CD8-positive, alpha-beta memory T cell (primary cell): ENCODE data around the gene ICAM2. TPM values are rescaled to one million over a fixed set of nuclear protein-coding genes. Genes with fewer than 3 reads are reported as not detected.

Experiments used
- CTCF ChIA-PET: fragments of 350-600 bp; sonication (Branson Sonifier 250); formaldehyde crosslinking; loops from one replicate; lab custom pipeline; 2021; ENCODE audit warnings: antibody characterized with exemption; lab: Charles Lee
- POLR2A ChIA-PET: fragments of 350-600 bp; sonication (Branson Sonifier 250); formaldehyde crosslinking; loops from one replicate; lab custom pipeline; 2021; ENCODE audit warnings: antibody characterized with exemption; lab: Charles Lee
- DNase-seq, 5 donors: peaks; one replicate each; pipeline versions ENCODE4 v3.0.0 to v3.0.0-alpha.2; 2020 to 2022; ENCODE audit warnings: mixed read lengths in 1 of 5
- H3K27ac ChIP-seq: one replicate; pipeline ENCODE4 v1.7.0; 2013; ENCODE audit warnings: low read depth, mild to moderate bottlenecking, low read length, moderate library complexity
- H3K27me3 ChIP-seq: 2 replicates; pipeline ENCODE4 v1.7.0; 2013; ENCODE audit warnings: low read length, mild to moderate bottlenecking; ENCODE audit not compliant: insufficient read depth, poor library complexity, severe bottlenecking
- H3K36me3 ChIP-seq: 2 replicates; pipeline ENCODE4 v1.7.0; 2013; ENCODE audit warnings: mild to moderate bottlenecking, low read length, moderate library complexity; ENCODE audit not compliant: insufficient read depth
- H3K4me1 ChIP-seq: 2 replicates; pipeline ENCODE4 v1.7.0; 2013; ENCODE audit warnings: mild to moderate bottlenecking, low read length, moderate library complexity; ENCODE audit not compliant: insufficient read depth
- H3K4me3 ChIP-seq: 2 replicates; pipeline ENCODE4 v1.7.0; 2013; ENCODE audit warnings: mild to moderate bottlenecking, low read length
- H3K9me3 ChIP-seq: 2 replicates; pipeline ENCODE4 v1.7.0; 2013; ENCODE audit warnings: mild to moderate bottlenecking, low read length
- H3K27ac Mint-ChIP-seq, 8 donors: one replicate each; pipeline ENCODE4 v1.8.0; 2020 to 2021; ENCODE audit warnings: mixed read lengths in 8 of 8, mild to moderate bottlenecking in 6 of 8, inconsistent platforms in 3 of 8, moderate library complexity in 3 of 8
- H3K27me3 Mint-ChIP-seq, 2 donors: one replicate each; pipeline ENCODE4 v1.8.0; 2020 to 2021; ENCODE audit warnings: mixed read lengths in 2 of 2, mild to moderate bottlenecking in 1 of 2, moderate library complexity in 1 of 2
- H3K36me3 Mint-ChIP-seq, 3 donors: one replicate each; pipeline ENCODE4 v1.8.0; 2020 to 2021; ENCODE audit warnings: mixed read lengths in 3 of 3, inconsistent platforms in 1 of 3, mild to moderate bottlenecking in 1 of 3
- H3K4me1 Mint-ChIP-seq, 3 donors: one replicate each; pipeline ENCODE4 v1.8.0; 2020 to 2021; ENCODE audit warnings: mixed read lengths in 3 of 3, inconsistent platforms in 1 of 3, mild to moderate bottlenecking in 1 of 3
- H3K4me3 Mint-ChIP-seq, 7 donors: one replicate each; pipeline ENCODE4 v1.8.0; 2020 to 2021; ENCODE audit warnings: mixed read lengths in 7 of 7, mild to moderate bottlenecking in 6 of 7, moderate library complexity in 4 of 7, inconsistent platforms in 2 of 7
- H3K9me3 Mint-ChIP-seq, 5 donors: one replicate each; pipeline ENCODE4 v1.8.0; 2020 to 2022; ENCODE audit warnings: mixed read lengths in 5 of 5, mild to moderate bottlenecking in 3 of 5, moderate library complexity in 2 of 5, inconsistent platforms in 1 of 5
- polyA plus RNA-seq: library from polyadenylated mRNA; unstranded; fragments of 300-500 nt; fragmentation: Illumina TruSeq; gene quantifications from one replicate; pipeline ENCODE4 v1.2.3, GENCODE V29; 2021
- total RNA-seq, 2 experiments: library from RNA; stranded (reverse); gene quantifications; one replicate each; pipeline ENCODE4 v1.2.3, GENCODE V29; 2021

ICAM2 gene
- total and polyA plus RNA-seq, 3 experiments from 2014 or later = 77.4 to 301 (median 80.7) TPM

DNA sequence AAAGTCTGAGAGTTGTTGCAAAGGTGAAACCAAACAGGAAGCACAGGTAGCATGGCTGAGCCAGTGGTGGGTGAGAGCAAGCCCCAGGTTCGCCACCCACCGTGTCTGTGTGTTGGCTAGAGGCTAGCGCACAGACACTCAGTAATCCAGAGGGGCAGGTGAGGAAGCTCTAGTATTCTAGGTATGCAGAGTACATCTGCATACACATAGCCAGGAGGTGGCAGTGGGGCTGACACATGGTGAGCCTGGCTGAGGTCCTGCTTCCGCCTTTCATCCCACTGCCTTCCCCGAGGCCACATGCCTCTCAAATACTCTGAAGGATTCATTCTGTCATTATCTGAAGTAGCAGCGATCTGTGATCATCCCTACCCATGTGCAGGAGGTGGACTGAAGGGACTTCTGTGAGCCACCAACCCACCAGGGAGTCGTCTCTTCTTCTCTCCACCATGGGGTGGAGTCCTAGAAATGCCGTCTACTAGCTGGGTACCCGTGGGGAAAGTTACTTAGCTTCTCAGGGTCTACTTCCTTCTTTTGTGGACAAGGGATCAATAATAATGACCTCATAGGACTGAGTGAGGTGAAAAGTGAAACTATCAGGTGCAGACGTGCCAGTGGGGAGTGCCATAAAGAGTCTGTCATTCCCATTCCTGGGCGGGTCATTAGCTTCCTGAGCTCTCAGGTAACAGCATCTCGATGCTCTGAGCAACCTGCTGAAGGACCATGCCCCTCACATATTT is 36.0 kb upstream of the ICAM2 start:
- no peak for DNase-seq
- CTCF ChIA-PET = interaction anchor here (0.9 to 2.6 kb wide), 8 partner anchors 14 to 77 kb away, joined by 3 to 16 read pairs (median 4); partner anchors contain the start of gene ICAM2
- Histone ChIP-seq H3K36me3 (peaks cover 39% of the 10 kb centered on the region), H3K27ac (no peak overlapping the region), H3K4me3 (no peak overlapping the region), H3K4me1 (peaks cover 57% of the 10 kb centered on the region), H3K9me3 (no peaks in the 10 kb centered on the region), H3K27me3 (no peaks in the 10 kb centered on the region)
- Mint-ChIP-seq H3K4me3 (peak overlapping the region; percentile 0 to 67 (median 45)), H3K27ac (peak overlapping the region; percentile 82 to 96 (median 90)), H3K36me3 (peaks cover 36 to 94% (median 40%) of the 10 kb centered on the region in 3 donors), H3K4me1 (peaks cover 62 to 84% (median 83%) of the 10 kb centered on the region in 3 donors), H3K9me3 (no peaks in the 10 kb centered on the region), H3K27me3 (no peaks in the 10 kb centered on the region)
- POLR2A ChIA-PET = interaction anchor here (0.5 to 1.2 kb wide), 2 partner anchors 18 to 113 kb away, joined by 3 to 4 read pairs; no protein-coding TSS in a partner anchor

DNA sequence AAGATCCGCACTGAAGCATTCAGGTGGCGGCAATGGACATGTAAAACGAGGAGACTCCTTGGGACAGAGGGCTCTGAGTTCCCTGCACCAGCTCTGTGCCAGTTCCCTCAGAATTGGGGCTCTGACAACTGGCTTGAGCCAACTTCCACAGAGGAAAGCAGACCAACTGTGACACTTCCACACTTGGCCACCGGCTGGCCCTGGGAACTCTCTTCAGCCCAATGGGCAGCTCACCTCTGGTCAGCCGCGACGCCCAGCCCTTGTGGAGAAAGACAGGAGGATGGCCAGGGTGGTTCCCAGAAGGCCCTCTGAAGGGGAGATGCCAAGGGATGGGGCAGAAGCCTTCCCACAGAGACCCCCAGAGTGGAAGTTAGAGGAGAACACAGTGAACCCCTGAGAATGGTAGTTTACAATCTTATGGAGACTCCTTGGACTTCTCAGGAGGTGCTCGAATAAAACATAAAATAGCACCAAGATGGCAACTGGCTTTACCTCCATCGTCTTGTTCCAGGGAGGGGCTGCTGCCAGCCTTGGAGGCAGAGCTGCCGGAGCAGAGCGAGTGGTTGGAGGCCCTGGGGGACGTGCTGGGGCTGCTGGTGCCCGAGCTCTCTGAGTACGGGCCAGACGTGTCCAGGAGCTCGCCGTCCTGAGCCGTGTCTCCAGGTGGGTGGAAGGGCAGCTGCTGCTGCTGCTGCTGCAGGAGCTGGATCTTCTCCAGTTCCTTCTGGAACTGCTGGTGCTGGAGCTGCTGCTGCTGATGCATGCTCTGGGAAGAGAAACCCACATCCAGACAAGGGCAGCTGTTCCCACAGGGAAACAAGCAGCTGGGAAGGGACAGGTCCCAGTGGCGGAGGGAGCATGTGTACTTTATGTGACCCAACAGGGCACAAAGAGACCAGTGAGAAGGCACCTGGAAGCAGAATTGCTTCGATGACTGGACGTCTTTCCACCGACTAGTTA is 35.0 kb upstream of the ICAM2 start:
- H3K27me3 ChIP-seq = no peaks in the 10 kb centered on the region
- POLR2A ChIA-PET = interaction anchor here (0.5 kb wide), 1 partner anchor 113 kb away, joined by 4 read pairs; no protein-coding TSS in a partner anchor
- CTCF ChIA-PET = interaction anchor here (0.7 to 2.6 kb wide), 9 partner anchors 8 to 136 kb away, joined by 3 to 16 read pairs (median 4); no protein-coding TSS in a partner anchor
- Mint-ChIP-seq H3K36me3 (peaks cover 38 to 95% (median 41%) of the 10 kb centered on the region in 3 donors), H3K4me3 (peak overlapping the region in 4 of 7 donors; percentile 0 to 55 (median 28)), H3K9me3 (no peaks in the 10 kb centered on the region), H3K27ac (peak overlapping the region; percentile 82 to 96 (median 90)), H3K4me1 (peaks cover 62 to 84% (median 83%) of the 10 kb centered on the region in 3 donors), H3K27me3 (no peaks in the 10 kb centered on the region)
- peaks cover 40% of the 10 kb centered on the region for H3K36me3 ChIP-seq
- peaks cover 57% of the 10 kb centered on the region for H3K4me1 ChIP-seq
- H3K4me3 ChIP-seq = no peak overlapping the region
- DNase-seq = no peak
- no peaks in the 10 kb centered on the region for H3K9me3 ChIP-seq
- no peak overlapping the region for H3K27ac ChIP-seq

DNA sequence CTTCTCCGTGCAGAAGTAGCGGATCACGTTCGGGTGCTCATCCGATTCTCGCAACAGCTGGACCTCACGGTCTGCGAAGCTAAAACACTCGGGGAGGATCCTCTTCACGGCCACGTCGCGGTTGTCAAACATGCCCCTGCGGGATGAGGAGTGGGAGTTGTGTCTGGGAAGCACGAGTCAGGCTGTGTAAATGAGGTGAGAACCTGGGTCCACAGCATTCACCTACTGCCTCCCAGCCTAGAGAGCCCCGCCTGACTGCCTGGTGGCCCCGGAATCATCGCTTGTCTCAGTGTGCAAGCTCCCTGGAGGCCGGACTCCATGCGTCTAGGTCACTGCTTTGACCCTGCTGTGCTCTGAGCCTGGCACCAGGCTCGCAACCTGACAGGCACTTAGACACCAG is 33.9 kb upstream of the ICAM2 start:
- Mint-ChIP-seq H3K4me1 (peaks cover 62 to 84% (median 84%) of the 10 kb centered on the region in 3 donors), H3K9me3 (no peaks in the 10 kb centered on the region), H3K4me3 (no peak overlapping the region), H3K27ac (peak overlapping the region in 5 of 8 donors; percentile 37 to 88 (median 72)), H3K36me3 (peaks cover 34 to 95% (median 34%) of the 10 kb centered on the region in 3 donors), H3K27me3 (no peaks in the 10 kb centered on the region)
- ChIA-PET CTCF (interaction anchor here (0.8 to 2.4 kb wide), 5 partner anchors 10 to 80 kb away, joined by 3 to 6 read pairs (median 3); no protein-coding TSS in a partner anchor), POLR2A (no interaction called here)
- Histone ChIP-seq H3K36me3 (peaks cover 39% of the 10 kb centered on the region), H3K27ac (no peak overlapping the region), H3K4me3 (no peak overlapping the region), H3K4me1 (peaks cover 61% of the 10 kb centered on the region), H3K27me3 (no peaks in the 10 kb centered on the region), H3K9me3 (no peaks in the 10 kb centered on the region)
- DNase-seq = no peak

DNA sequence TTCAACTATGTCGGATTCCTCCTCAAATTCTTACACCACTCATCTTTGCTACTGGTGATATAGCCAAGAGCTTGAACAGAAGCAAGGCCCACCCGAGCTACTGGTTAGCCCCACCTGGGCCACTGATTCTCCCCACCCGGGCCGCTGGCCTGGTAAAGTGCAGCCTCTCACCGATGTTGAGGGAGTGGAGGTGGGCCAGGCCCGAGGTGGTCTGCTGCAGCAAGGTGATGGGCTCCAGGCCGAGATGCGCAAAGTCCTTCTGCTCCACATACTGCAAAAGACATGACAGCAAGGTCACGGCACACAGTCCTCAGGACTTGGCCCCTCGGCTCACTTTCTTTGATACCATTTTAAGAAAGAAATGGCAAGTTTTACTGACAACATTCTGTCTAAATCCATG is 32.7 kb upstream of the ICAM2 start:
- Mint-ChIP-seq H3K27me3 (no peaks in the 10 kb centered on the region), H3K36me3 (peaks cover 26 to 92% (median 34%) of the 10 kb centered on the region in 3 donors), H3K4me1 (peaks cover 58 to 83% (median 80%) of the 10 kb centered on the region in 3 donors), H3K27ac (peak overlapping the region; percentile 48 to 91 (median 75)), H3K4me3 (no peak overlapping the region), H3K9me3 (no peaks in the 10 kb centered on the region)
- H3K27ac ChIP-seq = no peak overlapping the region
- H3K27me3 ChIP-seq = no peaks in the 10 kb centered on the region
- H3K4me1 ChIP-seq = peaks cover 64% of the 10 kb centered on the region
- H3K36me3 ChIP-seq = peaks cover 37% of the 10 kb centered on the region
- no peaks in the 10 kb centered on the region for H3K9me3 ChIP-seq
- no peak for DNase-seq
- ChIA-PET POLR2A (interaction anchor here (0.5 to 0.7 kb wide), 2 partner anchors 8 to 38 kb away, joined by 3 to 4 read pairs; no protein-coding TSS in a partner anchor), CTCF (interaction anchor here (1.2 to 2.4 kb wide), 3 partner anchors 11 to 81 kb away, joined by 4 to 6 read pairs (median 6); partner anchors contain the start of gene ERN1)
- H3K4me3 ChIP-seq = no peak overlapping the region

DNA sequence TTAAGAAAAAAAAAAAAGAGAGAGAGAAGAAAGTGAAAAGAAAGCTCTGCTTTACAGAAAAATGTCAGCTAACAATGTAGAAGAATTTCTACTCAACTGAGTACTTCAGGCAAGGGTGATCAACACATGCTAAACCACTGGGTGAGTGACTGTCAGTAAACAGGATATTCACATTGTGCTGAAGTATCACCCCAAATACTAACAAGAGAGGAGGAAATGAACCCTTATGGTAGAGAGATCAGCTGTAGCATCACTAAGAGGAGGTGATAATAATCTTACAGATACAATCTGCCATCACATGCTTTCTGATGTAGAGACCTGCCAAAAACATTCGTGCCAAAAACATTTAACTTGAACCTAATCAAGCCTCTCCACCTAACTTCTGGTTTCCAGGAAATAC is 30.7 kb upstream of the ICAM2 start:
- Mint-ChIP-seq H3K9me3 (no peaks in the 10 kb centered on the region), H3K36me3 (peaks cover 31 to 93% (median 46%) of the 10 kb centered on the region in 3 donors), H3K4me3 (peak overlapping the region in 6 of 7 donors; percentile 21 to 84 (median 70)), H3K27me3 (no peaks in the 10 kb centered on the region), H3K27ac (peak overlapping the region; percentile 61 to 96 (median 92)), H3K4me1 (peaks cover 47 to 65% (median 60%) of the 10 kb centered on the region in 3 donors)
- no peaks in the 10 kb centered on the region for H3K9me3 ChIP-seq
- H3K27me3 ChIP-seq = no peaks in the 10 kb centered on the region
- ChIA-PET CTCF (interaction anchor here (1.2 to 5.5 kb wide), 13 partner anchors 10 to 132 kb away, joined by 3 to 33 read pairs (median 10); partner anchors contain the start of genes ERN1, GH1 and ICAM2), POLR2A (interaction anchor here (0.6 to 2.5 kb wide), 16 partner anchors 8 to 96 kb away, joined by 3 to 18 read pairs (median 4); partner anchors contain the start of genes ERN1 and ICAM2)
- peak overlapping the region; percentile 38 for H3K27ac ChIP-seq
- peaks cover 46% of the 10 kb centered on the region for H3K36me3 ChIP-seq
- H3K4me3 ChIP-seq = peak overlapping the region; percentile 35
- peak in 2 of 5 donors; percentile 53 to 66 for DNase-seq
- H3K4me1 ChIP-seq = peaks cover 45% of the 10 kb centered on the region

DNA sequence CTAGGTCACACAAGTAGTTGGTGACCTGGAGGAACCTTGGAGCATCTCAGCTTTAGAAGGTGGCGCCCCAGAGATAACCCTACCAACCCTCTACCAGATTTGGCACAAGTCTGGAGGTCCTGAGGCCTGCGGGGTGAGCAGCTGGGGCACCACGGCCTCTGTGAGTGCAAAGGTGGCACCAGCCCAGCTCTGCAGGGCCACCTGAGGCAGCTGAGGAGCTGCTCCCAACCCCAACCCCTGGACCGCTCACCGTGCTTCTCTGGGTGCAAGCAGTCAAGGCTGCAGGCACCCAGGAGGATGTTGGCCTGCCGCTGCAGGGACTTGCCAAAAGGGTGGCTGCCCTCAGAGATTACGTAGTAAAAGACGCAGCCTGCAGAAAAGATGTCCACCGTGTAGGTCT is 28.4 kb upstream of the ICAM2 start:
- Mint-ChIP-seq H3K27me3 (no peaks in the 10 kb centered on the region), H3K36me3 (peaks cover 41 to 93% (median 52%) of the 10 kb centered on the region in 3 donors), H3K27ac (peak overlapping the region in 7 of 8 donors; percentile 32 to 96 (median 79)), H3K4me3 (peak overlapping the region in 2 of 7 donors; percentile 15 to 29), H3K9me3 (no peaks in the 10 kb centered on the region), H3K4me1 (peaks cover 41 to 67% (median 59%) of the 10 kb centered on the region in 3 donors)
- H3K9me3 ChIP-seq = no peaks in the 10 kb centered on the region
- ChIA-PET CTCF (interaction anchor here (2.5 to 5.5 kb wide), 5 partner anchors 19 to 129 kb away, joined by 12 to 33 read pairs (median 26); partner anchors contain the start of genes ERN1 and GH1), POLR2A (no interaction called here)
- H3K27ac ChIP-seq = no peak overlapping the region
- H3K4me1 ChIP-seq = peaks cover 36% of the 10 kb centered on the region
- H3K27me3 ChIP-seq = no peaks in the 10 kb centered on the region
- no peak overlapping the region for H3K4me3 ChIP-seq
- H3K36me3 ChIP-seq = peaks cover 70% of the 10 kb centered on the region
- DNase-seq = no peak

DNA sequence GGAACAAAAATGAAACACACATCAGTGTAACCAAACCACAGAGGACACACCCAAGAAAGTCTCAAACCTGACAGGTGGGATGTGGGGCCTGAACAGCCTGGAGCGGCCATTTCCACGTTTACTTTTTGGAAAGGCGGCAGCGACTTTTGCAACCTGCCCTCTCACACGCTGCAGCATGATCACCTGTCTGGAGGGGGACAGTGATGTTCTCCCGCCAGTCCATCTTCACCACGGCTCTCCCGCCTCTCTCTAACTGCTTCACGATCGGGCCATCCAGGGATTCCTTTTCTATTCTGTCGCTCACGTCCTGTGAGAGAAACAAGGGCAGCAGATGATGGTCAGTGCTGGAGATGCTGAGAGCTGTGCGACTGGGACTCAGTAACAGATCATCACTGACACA is 24.7 kb upstream of the ICAM2 start:
- H3K36me3 Mint-ChIP-seq = peaks cover 37 to 89% (median 47%) of the 10 kb centered on the region in 3 donors
- peaks cover 12% of the 10 kb centered on the region for H3K4me1 ChIP-seq
- peaks cover 63% of the 10 kb centered on the region for H3K36me3 ChIP-seq
- ChIA-PET POLR2A (no interaction called here), CTCF (interaction anchor here (1.3 kb wide), 1 partner anchor 19 kb away, joined by 5 read pairs; no protein-coding TSS in a partner anchor)
- no peak for DNase-seq
- H3K9me3 ChIP-seq = no peaks in the 10 kb centered on the region
- H3K4me3 Mint-ChIP-seq = no peak overlapping the region
- H3K27ac ChIP-seq = no peak overlapping the region
- H3K27me3 Mint-ChIP-seq = no peaks in the 10 kb centered on the region
- H3K27me3 ChIP-seq = no peaks in the 10 kb centered on the region
- H3K4me3 ChIP-seq = no peak overlapping the region
- H3K9me3 Mint-ChIP-seq = no peaks in the 10 kb centered on the region
- H3K4me1 Mint-ChIP-seq = peaks cover 24 to 43% (median 27%) of the 10 kb centered on the region in 3 donors
- peak overlapping the region in 3 of 8 donors; percentile 60 to 95 (median 61) for H3K27ac Mint-ChIP-seq
